HG02840 (cell line): ENCODE results near the gene HGF.
"Not testable (repeated sequence)": the region's sequence is repeated elsewhere in the genome, so short reads cannot be mapped to it uniquely, and the experiment has no call there.

ENCODE experiments used
- ATAC-seq: cut with Tn5 transposase; IDR thresholded peaks from one replicate; pipeline ENCODE4 v1.9.1; 2021; ENCODE audit warnings: mild to moderate bottlenecking, moderate library complexity, moderate number of reproducible peaks; ENCODE audit not compliant: unreplicated experiment, low FRiP score

The HGF gene

GRCh38 chr7:81725003-81725811 lies 44.6 kb downstream of the HGF start:
- no peak for ATAC-seq

GRCh38 chr7:81722250-81722649 lies 47.6 kb downstream of the HGF start:
- ATAC-seq: not testable (repeated sequence)

GRCh38 chr7:81721437-81721836 lies 48.4 kb downstream of the HGF start:
- no peak for ATAC-seq

GRCh38 chr7:81719865-81720264 lies 50.0 kb downstream of the HGF start:
- ATAC-seq: no peak

GRCh38 chr7:81715984-81716588 lies 53.8 kb downstream of the HGF start:
- ATAC-seq: no peak

- ATAC-seq: no peak
Measured at GRCh38 chr7:81714306-81714705, 55.5 kb downstream of the HGF start.

- no peak for ATAC-seq
Measured at GRCh38 chr7:81710751-81711150, 59.1 kb downstream of the HGF start.

- no peak for ATAC-seq
Measured at GRCh38 chr7:81709836-81710235, 60.0 kb downstream of the HGF start.

- no peak for ATAC-seq
Measured at GRCh38 chr7:81707966-81708365, 61.9 kb downstream of the HGF start.

- ATAC-seq: no peak
Measured at GRCh38 chr7:81707196-81707595, 62.7 kb downstream of the HGF start.

GRCh38 chr7:81705206-81705605 lies 64.6 kb downstream of the HGF start:
- no peak for ATAC-seq

- no peak for ATAC-seq
Measured at GRCh38 chr7:81704595-81704994, 65.3 kb downstream of the HGF start.

- ATAC-seq: no peak
Measured at GRCh38 chr7:81698965-81699364, 70.9 kb downstream of the HGF start.

GRCh38 chr7:81694711-81695110 lies 75.1 kb downstream of the HGF start:
- no peak for ATAC-seq

GRCh38 chr7:81693894-81694293 lies 76.0 kb downstream of the HGF start:
- no peak for ATAC-seq

- ATAC-seq: no peak
Measured at GRCh38 chr7:81693080-81693479, 76.8 kb downstream of the HGF start.

GRCh38 chr7:81692146-81692905 lies 77.5 kb downstream of the HGF start:
- no peak for ATAC-seq

- ATAC-seq: no peak
Measured at GRCh38 chr7:81691199-81691821, 78.5 kb downstream of the HGF start.

GRCh38 chr7:81690688-81691087 lies 79.2 kb downstream of the HGF start:
- ATAC-seq: no peak

- ATAC-seq: no peak
Measured at GRCh38 chr7:81690251-81690650, 79.6 kb downstream of the HGF start.
